B cell (primary cell): Measurements from ENCODE around the gene RAI1. TPM values are rescaled to one million over a fixed set of nuclear protein-coding genes. Genes with fewer than 3 reads are reported as not detected.

Experiments
- ATAC-seq: fragments of 200-7000 bp; cut with Tn5 transposase; one replicate; pipeline ENCODE4 v1.10.0; 2021; ENCODE audit warnings: low read depth, mild to moderate bottlenecking, moderate number of reproducible peaks, moderate library complexity
- CTCF ChIA-PET: fragments of 350-600 bp; sonication (Branson Sonifier 250); formaldehyde crosslinking; loops from one replicate; lab custom pipeline; 2021; ENCODE audit warnings: antibody characterized with exemption, inconsistent platforms; lab: Charles Lee
- POLR2A ChIA-PET: fragments of 350-600 bp; sonication (Branson Sonifier 250); formaldehyde crosslinking; loops from one replicate; lab custom pipeline; 2021; ENCODE audit warnings: antibody characterized with exemption; lab: Charles Lee
- DNase-seq: peaks from one replicate; pipeline ENCODE4 v3.0.0; 2013
- H2AFZ ChIP-seq: 2 replicates; pipeline ENCODE4 v1.6.1; 2012; ENCODE audit warnings: mild to moderate bottlenecking, low read depth, low read length; ENCODE audit not compliant: insufficient read depth, poor library complexity, severe bottlenecking
- H3K27ac ChIP-seq, 2 donors: 1 replicate in 1 of 2; 2 replicates in 1 of 2; pipeline ENCODE4 v1.5.1; 2012 to 2013; ENCODE audit warnings: low read length in 2 of 2, mild to moderate bottlenecking in 2 of 2, moderate library complexity in 1 of 2
- H3K27me3 ChIP-seq, 4 experiments: fragments of 200-600 bp in 1 of 4; sonication (generic) in 1 of 4; replicated peaks in 1 of 4; 1 replicate in 2 of 4; 2 replicates in 2 of 4; pipeline versions ENCODE4 v1.6.1 to v1.7.0; 2013 to 2016; ENCODE audit warnings: low read length in 3 of 4, mild to moderate bottlenecking in 2 of 4, mixed read lengths in 1 of 4, moderate library complexity in 1 of 4; ENCODE audit not compliant: insufficient read depth in 4 of 4, control insufficient read depth in 3 of 4; ENCODE audit errors: control extremely low read depth in 1 of 4
- H3K36me3 ChIP-seq, 2 experiments: replicated peaks in 1 of 2; 1 replicate in 1 of 2; 2 replicates in 1 of 2; pipeline versions ENCODE4 v1.6.1 to v1.7.1; 2013; ENCODE audit warnings: low read length in 1 of 2; ENCODE audit not compliant: insufficient read depth in 2 of 2, control insufficient read depth in 1 of 2; ENCODE audit errors: control extremely low read depth in 1 of 2, extremely low read depth in 1 of 2
- H3K4me1 ChIP-seq, 2 donors: fragments of 200-600 bp in 1 of 2; sonication (generic) in 1 of 2; 1 replicate in 1 of 2; 2 replicates in 1 of 2; pipeline versions ENCODE4 v1.5.1 to v1.6.1; 2013 to 2017; ENCODE audit warnings: low read length in 2 of 2; ENCODE audit not compliant: control insufficient read depth in 2 of 2, insufficient read depth in 2 of 2
- H3K4me2 ChIP-seq: replicated peaks from 2 replicates; pipeline ENCODE3; 2012; ENCODE audit warnings: mild to moderate bottlenecking, low read depth, low read length; ENCODE audit not compliant: poor library complexity, severe bottlenecking
- H3K4me3 ChIP-seq, 5 experiments: fragments of 200-600 bp in 1 of 5; sonication (generic) in 1 of 5; 1 replicate in 3 of 5; 2 replicates in 2 of 5; pipeline versions ENCODE4 v1.5.1 to v1.7.0; 2011 to 2016; ENCODE audit warnings: low read length in 4 of 5, mild to moderate bottlenecking in 4 of 5, low read depth in 2 of 5, control low read depth in 1 of 5, moderate library complexity in 1 of 5; ENCODE audit not compliant: insufficient read depth in 1 of 5; ENCODE audit errors: control extremely low read depth in 1 of 5, extremely low read depth in 1 of 5
- H3K79me2 ChIP-seq: fragments of 200-600 bp; sonication (generic); one replicate; pipeline ENCODE4 v1.6.0; 2016; ENCODE audit warnings: low read length; ENCODE audit not compliant: control insufficient read depth, insufficient read depth
- H3K9ac ChIP-seq: fragments of 200-600 bp; sonication (generic); 2 replicates; pipeline ENCODE4 v1.6.1; 2017; ENCODE audit warnings: mild to moderate bottlenecking, low read length, moderate library complexity
- H3K9me3 ChIP-seq, 3 donors: one replicate each; pipeline versions ENCODE4 v1.6.1 to v1.7.1; 2013; ENCODE audit warnings: low read length in 2 of 3; ENCODE audit not compliant: control insufficient read depth in 2 of 3, insufficient read depth in 1 of 3; ENCODE audit errors: control extremely low read depth in 1 of 3
- H4K20me1 ChIP-seq: 2 replicates; pipeline ENCODE4 v1.6.0; 2012; ENCODE audit warnings: mild to moderate bottlenecking, low read length; ENCODE audit not compliant: insufficient read depth, control insufficient read depth, poor library complexity, severe bottlenecking
- H3K27ac Mint-ChIP-seq: one replicate; pipeline ENCODE4 v1.8.0; 2021; ENCODE audit warnings: mixed read lengths
- H3K27me3 Mint-ChIP-seq: one replicate; pipeline ENCODE4 v1.8.0; 2021; ENCODE audit warnings: mixed read lengths
- H3K4me1 Mint-ChIP-seq: one replicate; pipeline ENCODE4 v1.8.0; 2021; ENCODE audit warnings: mixed read lengths
- H3K4me3 Mint-ChIP-seq: one replicate; pipeline ENCODE4 v1.8.0; 2021; ENCODE audit warnings: mixed read lengths
- H3K9me3 Mint-ChIP-seq: one replicate; pipeline ENCODE4 v1.8.0; 2022; ENCODE audit warnings: mixed read lengths; ENCODE audit not compliant: insufficient read depth
- EZH2 ChIP-seq: IDR thresholded peaks from 2 replicates; pipeline ENCODE4 v1.6.1; 2012; ENCODE audit warnings: borderline replicate concordance, low read depth, mild to moderate bottlenecking, moderate library complexity, low read length; ENCODE audit not compliant: insufficient read depth, poor library complexity, severe bottlenecking
- WGBS: methylation state at CpG from one replicate; pipeline ENCODE4 v1.1.5; 2013; ENCODE audit warnings: missing lambda C conversion rate; ENCODE audit not compliant: insufficient coverage; 5-methylcytosine and 5-hydroxymethylcytosine counted together
- intact Hi-C: fragments of 100-400 bp; cut with micrococcal nuclease; formaldehyde crosslinking; loops from one replicate; pipeline ENCODE4 v1.10.0; 2022
- polyA plus RNA-seq: library from polyadenylated mRNA; depleted of rRNA; stranded (reverse); fragments of >200 nt; gene quantifications from 2 replicates; pipeline ENCODE4 v1.2.3, GENCODE V29; 2012
- total RNA-seq, 2 donors: library from RNA; stranded (reverse); fragments of 120-200 nt in 1 of 2; gene quantifications; 1 replicate in 1 of 2; 2 replicates in 1 of 2; pipeline versions ENCODE4 v1.2.3 to v1.2.4, GENCODE V29; 2013 to 2022
- TF ChIP-seq, protein P1 (sequence below): fragments of 200-600 bp; IDR thresholded peaks from one replicate; pipeline ENCODE4 v1.8.0; 2022; ENCODE audit warnings: antibody characterized with exemption, mild to moderate bottlenecking

The RAI1 gene
- total and polyA plus RNA-seq, 2 donors (not counting 1 experiment from before 2014, with no cell fraction given), result 4.7 to 34.0 TPM

DNA sequence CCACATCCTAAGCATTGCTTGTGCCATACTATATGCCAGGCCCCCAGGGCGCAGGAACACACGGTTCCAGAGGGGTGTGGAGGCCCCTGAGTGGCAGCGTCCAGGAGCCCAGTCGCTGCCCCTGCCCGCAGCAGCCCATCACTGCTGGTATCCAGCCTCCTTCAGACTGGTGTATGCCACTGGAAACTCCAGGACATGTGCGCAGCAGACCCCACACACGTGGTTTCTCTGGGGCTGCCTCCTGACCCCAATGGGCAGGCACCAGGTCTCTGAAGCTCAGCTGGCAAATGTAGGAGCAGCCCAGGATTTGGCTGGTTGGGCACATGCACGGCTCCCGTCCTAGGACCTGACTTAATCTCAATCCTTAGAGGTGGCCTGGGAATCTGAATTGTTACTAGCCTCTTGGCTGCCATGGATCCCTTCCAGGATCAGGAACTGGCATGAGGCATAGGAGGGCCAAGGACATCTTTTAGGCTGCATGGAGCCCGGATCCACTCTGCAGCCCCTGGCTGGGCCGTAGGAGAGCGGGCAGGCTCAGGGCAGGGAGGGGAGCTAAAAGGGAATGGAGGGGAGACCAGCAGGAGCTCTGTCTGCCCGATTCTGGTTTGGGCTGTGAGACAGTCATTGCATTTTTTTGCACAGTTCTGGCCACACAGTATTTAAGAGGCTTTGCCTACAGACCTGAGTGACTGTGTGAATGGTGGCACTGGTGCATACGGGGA is 62.3 kb downstream of the RAI1 start:
- intact Hi-C loops, result no loop called here
- no peak overlapping the region for H3K9ac ChIP-seq
- WGBS, result 93% methylated on average over 13 of the region's 14 CpGs
- ATAC-seq (no peak), DNase-seq (no peak)
- H3K36me3 ChIP-seq, result no peaks in the 10 kb centered on the region
- peaks cover 8 to 15% of the 10 kb centered on the region in 2 donors for H3K4me1 ChIP-seq
- Mint-ChIP-seq H3K27ac (no peak overlapping the region), H3K9me3 (no peaks in the 10 kb centered on the region), H3K4me1 (peaks cover 27% of the 10 kb centered on the region), H3K4me3 (no peak overlapping the region), H3K27me3 (no peaks in the 10 kb centered on the region)
- peaks cover 11% of the 10 kb centered on the region for H3K79me2 ChIP-seq
- H3K27ac ChIP-seq, result no peak overlapping the region
- H3K27me3 ChIP-seq, result no peaks in the 10 kb centered on the region
- H2AFZ ChIP-seq, result no peak overlapping the region
- H3K4me3 ChIP-seq, result no peak overlapping the region
- ChIA-PET POLR2A (no interaction called here), CTCF (no interaction called here)
- no peaks in the 10 kb centered on the region for H4K20me1 ChIP-seq
- no peak overlapping the region for H3K4me2 ChIP-seq
- peaks cover 0 to 3% (median 0%) of the 10 kb centered on the region in 3 donors for H3K9me3 ChIP-seq
- no peak for TF ChIP-seq EZH2
- TF ChIP-seq, protein P1, sequence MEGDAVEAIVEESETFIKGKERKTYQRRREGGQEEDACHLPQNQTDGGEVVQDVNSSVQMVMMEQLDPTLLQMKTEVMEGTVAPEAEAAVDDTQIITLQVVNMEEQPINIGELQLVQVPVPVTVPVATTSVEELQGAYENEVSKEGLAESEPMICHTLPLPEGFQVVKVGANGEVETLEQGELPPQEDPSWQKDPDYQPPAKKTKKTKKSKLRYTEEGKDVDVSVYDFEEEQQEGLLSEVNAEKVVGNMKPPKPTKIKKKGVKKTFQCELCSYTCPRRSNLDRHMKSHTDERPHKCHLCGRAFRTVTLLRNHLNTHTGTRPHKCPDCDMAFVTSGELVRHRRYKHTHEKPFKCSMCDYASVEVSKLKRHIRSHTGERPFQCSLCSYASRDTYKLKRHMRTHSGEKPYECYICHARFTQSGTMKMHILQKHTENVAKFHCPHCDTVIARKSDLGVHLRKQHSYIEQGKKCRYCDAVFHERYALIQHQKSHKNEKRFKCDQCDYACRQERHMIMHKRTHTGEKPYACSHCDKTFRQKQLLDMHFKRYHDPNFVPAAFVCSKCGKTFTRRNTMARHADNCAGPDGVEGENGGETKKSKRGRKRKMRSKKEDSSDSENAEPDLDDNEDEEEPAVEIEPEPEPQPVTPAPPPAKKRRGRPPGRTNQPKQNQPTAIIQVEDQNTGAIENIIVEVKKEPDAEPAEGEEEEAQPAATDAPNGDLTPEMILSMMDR, result no peak

DNA sequence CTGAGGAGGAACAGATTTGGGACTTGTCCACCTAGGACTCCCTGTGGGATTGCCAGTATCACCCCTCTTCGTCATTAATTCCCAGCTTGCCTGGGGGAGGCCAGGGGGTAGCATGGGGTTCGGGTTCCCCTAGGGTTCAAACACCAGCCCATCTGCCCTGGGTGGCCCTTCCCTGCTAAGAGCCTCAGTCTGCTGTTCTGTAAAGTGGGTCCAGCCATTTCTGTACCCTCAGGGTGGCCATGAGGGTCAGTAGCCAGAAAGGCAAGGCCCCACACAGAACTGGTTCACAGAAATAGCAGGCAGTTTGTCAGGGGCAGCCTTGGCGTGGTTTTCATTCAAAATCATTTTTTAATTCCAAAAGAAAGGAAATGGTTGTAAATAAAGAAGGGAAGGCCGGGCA is 62.9 kb downstream of the RAI1 start:
- H2AFZ ChIP-seq, result no peak overlapping the region
- intact Hi-C loops, result no loop called here
- Mint-ChIP-seq H3K27ac (no peak overlapping the region), H3K4me3 (no peak overlapping the region), H3K27me3 (no peaks in the 10 kb centered on the region), H3K9me3 (no peaks in the 10 kb centered on the region), H3K4me1 (peaks cover 27% of the 10 kb centered on the region)
- H3K4me1 ChIP-seq, result peaks cover 10 to 15% of the 10 kb centered on the region in 2 donors
- ChIA-PET POLR2A (no interaction called here), CTCF (no interaction called here)
- no peak overlapping the region for H3K9ac ChIP-seq
- no peaks in the 10 kb centered on the region for H3K36me3 ChIP-seq
- 100% methylated on average over 2 of the region's 4 CpGs for WGBS
- ATAC-seq (no peak), DNase-seq (no peak)
- no peak overlapping the region for H3K4me2 ChIP-seq
- peaks cover 16% of the 10 kb centered on the region for H3K79me2 ChIP-seq
- no peaks in the 10 kb centered on the region for H4K20me1 ChIP-seq
- no peak overlapping the region for H3K27ac ChIP-seq
- peaks cover 0 to 3% (median 0%) of the 10 kb centered on the region in 3 donors for H3K9me3 ChIP-seq
- H3K4me3 ChIP-seq, result no peak overlapping the region
- TF ChIP-seq, protein P1, result no peak
- no peaks in the 10 kb centered on the region for H3K27me3 ChIP-seq
